ENCODE results near the gene DRG2.

Gene DRG2

GRCh38 chr17:18138065-18138749, 50.5 kb downstream of the DRG2 start:
- TF ChIP-seq EZH2phosphoT487 (IDR thresholded peaks at IDR 0.05; ENCODE audit: borderline replicate concordance), result no peak
- TF ChIP-seq CTCF (conservative IDR thresholded peaks at IDR 0.05; ENCODE audit: low read length), result no peak
- Histone ChIP-seq H3K4me1 (ENCODE audit: insufficient read depth, low read length, poor library complexity, severe bottlenecking) (no peaks in the 10 kb centered on the region), H3K36me3 (ENCODE audit: insufficient read depth, low read length) (no peaks in the 10 kb centered on the region), H2AFZ (ENCODE audit: low read length) (no peak overlapping the region), H3K27me3 (ENCODE audit: insufficient read depth, low read length, poor library complexity, severe bottlenecking) (no peaks in the 10 kb centered on the region), H4K20me1 (ENCODE audit: insufficient read depth, low read length, poor library complexity, severe bottlenecking) (no peaks in the 10 kb centered on the region), H3K9ac (ENCODE audit: low read depth, low read length, poor library complexity, severe bottlenecking) (no peak overlapping the region), H3K4me2 (ENCODE audit: low read depth, low read length, poor library complexity, severe bottlenecking) (no peak overlapping the region), H3F3A (ENCODE audit: low read depth) (no peaks in the 10 kb centered on the region), H3K4me3 (ENCODE audit: low read length, poor library complexity, severe bottlenecking) (no peak overlapping the region), H3K9me2 (replicated peaks; ENCODE audit: low read depth, low read length) (no peaks in the 10 kb centered on the region), H3K9me3 (ENCODE audit: insufficient read depth, low read depth, low read length) (no peaks in the 10 kb centered on the region), H3K79me2 (ENCODE audit: insufficient read depth, low read length) (no peaks in the 10 kb centered on the region)

GRCh38 chr17:18139092-18139491, 51.3 kb downstream of the DRG2 start:
- Histone ChIP-seq H3K36me3 (ENCODE audit: insufficient read depth, low read length) (no peaks in the 10 kb centered on the region), H3K9me2 (replicated peaks; ENCODE audit: low read depth, low read length) (no peaks in the 10 kb centered on the region), H3K4me1 (ENCODE audit: insufficient read depth, low read length, poor library complexity, severe bottlenecking) (no peaks in the 10 kb centered on the region), H3F3A (ENCODE audit: low read depth) (no peaks in the 10 kb centered on the region), H3K27me3 (ENCODE audit: insufficient read depth, low read length, poor library complexity, severe bottlenecking) (no peaks in the 10 kb centered on the region), H3K9ac (ENCODE audit: low read depth, low read length, poor library complexity, severe bottlenecking) (no peak overlapping the region), H4K20me1 (ENCODE audit: insufficient read depth, low read length, poor library complexity, severe bottlenecking) (no peaks in the 10 kb centered on the region), H3K9me3 (ENCODE audit: insufficient read depth, low read depth, low read length) (no peaks in the 10 kb centered on the region), H3K4me3 (ENCODE audit: low read length, poor library complexity, severe bottlenecking) (no peak overlapping the region), H3K4me2 (ENCODE audit: low read depth, low read length, poor library complexity, severe bottlenecking) (no peak overlapping the region), H2AFZ (ENCODE audit: low read length) (no peak overlapping the region), H3K79me2 (ENCODE audit: insufficient read depth, low read length) (no peaks in the 10 kb centered on the region)
- no peak for TF ChIP-seq CTCF (conservative IDR thresholded peaks at IDR 0.05; ENCODE audit: low read length)
- no peak for TF ChIP-seq EZH2phosphoT487 (IDR thresholded peaks at IDR 0.05; ENCODE audit: borderline replicate concordance)

DNA sequence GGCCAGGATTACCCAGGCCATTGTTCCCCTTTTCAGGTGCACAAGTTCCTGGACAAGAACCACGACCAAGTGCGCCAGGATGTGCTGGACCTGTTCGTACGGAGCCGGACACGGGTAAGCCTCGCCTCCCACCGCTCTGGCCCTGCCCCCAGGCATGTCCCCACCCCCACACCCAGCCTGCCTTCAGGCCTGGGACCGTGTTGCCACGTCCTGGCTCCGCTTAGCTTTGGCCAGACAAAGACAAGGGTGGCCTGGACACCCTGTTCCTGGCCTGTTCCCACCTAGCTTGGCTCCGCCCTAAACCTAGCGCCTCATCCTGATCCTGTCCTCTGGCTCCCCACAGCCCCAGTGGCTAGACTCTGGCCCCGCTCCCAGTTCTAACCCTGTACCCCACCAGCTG, 51.8 kb downstream of the DRG2 start:
- Histone ChIP-seq H3K27me3 (ENCODE audit: insufficient read depth, low read length, poor library complexity, severe bottlenecking) (no peaks in the 10 kb centered on the region), H3K36me3 (ENCODE audit: insufficient read depth, low read length) (no peaks in the 10 kb centered on the region), H3K4me2 (ENCODE audit: low read depth, low read length, poor library complexity, severe bottlenecking) (no peak overlapping the region), H3K9ac (ENCODE audit: low read depth, low read length, poor library complexity, severe bottlenecking) (no peak overlapping the region), H2AFZ (ENCODE audit: low read length) (no peak overlapping the region), H4K20me1 (ENCODE audit: insufficient read depth, low read length, poor library complexity, severe bottlenecking) (no peaks in the 10 kb centered on the region), H3K4me3 (ENCODE audit: low read length, poor library complexity, severe bottlenecking) (no peak overlapping the region), H3K79me2 (ENCODE audit: insufficient read depth, low read length) (no peaks in the 10 kb centered on the region), H3K4me1 (ENCODE audit: insufficient read depth, low read length, poor library complexity, severe bottlenecking) (no peaks in the 10 kb centered on the region), H3F3A (ENCODE audit: low read depth) (no peaks in the 10 kb centered on the region), H3K9me2 (replicated peaks; ENCODE audit: low read depth, low read length) (no peaks in the 10 kb centered on the region), H3K9me3 (ENCODE audit: insufficient read depth, low read depth, low read length) (no peaks in the 10 kb centered on the region)
- no peak for TF ChIP-seq EZH2phosphoT487 (IDR thresholded peaks at IDR 0.05; ENCODE audit: borderline replicate concordance)
- TF ChIP-seq CTCF (conservative IDR thresholded peaks at IDR 0.05; ENCODE audit: low read length), result no peak
